ENCODE results near the gene SLC25A21. TPM values are rescaled to one million over a fixed set of nuclear protein-coding genes. Genes with fewer than 3 reads are reported as not detected.
A peak's percentile ranks its signal among the peaks of the same experiment; 100 is the strongest.

Gene SLC25A21
- total and polyA plus RNA-seq, 2 donors (not counting 1 experiment from before 2014, with no cell fraction given), result 0.50 to 0.62 TPM

GRCh38 chr14:36820111-36820709 is 352.2 kb downstream of the SLC25A21 start:
- TF ChIP-seq CTCF (conservative IDR thresholded peaks at IDR 0.05 in 1 of 2, IDR thresholded peaks at IDR 0.05 in 1 of 2; ENCODE audit: low read depth in 1 of 2, low read length in 2 of 2) (no peak), EZH2 (IDR thresholded peaks at IDR 0.05; ENCODE audit: low read length, missing control alignments) (no peak)
- H3K27ac ChIP-seq (ENCODE audit: insufficient read depth, low read length), result no peak overlapping the region
- H3K9ac ChIP-seq (ENCODE audit: insufficient read depth, low read length), result no peak overlapping the region
- H3K79me2 ChIP-seq (ENCODE audit: control insufficient read depth, insufficient read depth, low read length), result no peaks in the 10 kb centered on the region
- H3K9me3 ChIP-seq (ENCODE audit: control insufficient read depth, insufficient read depth, low read depth, low read length), result no peaks in the 10 kb centered on the region
- no peaks in the 10 kb centered on the region for H3K27me3 ChIP-seq (ENCODE audit: control insufficient read depth, insufficient read depth, low read length)
- DNase-seq (ENCODE audit: low read depth in 2 of 2), result no peak
- H2AFZ ChIP-seq (ENCODE audit: low read length), result no peak overlapping the region
- no peaks in the 10 kb centered on the region for H3K4me1 ChIP-seq (ENCODE audit: control insufficient read depth, extremely low read depth, insufficient read depth, low read length)
- H4K20me1 ChIP-seq (ENCODE audit: control insufficient read depth, extremely low read depth, insufficient read depth, low read length), result no peaks in the 10 kb centered on the region
- no peak overlapping the region for H3K4me2 ChIP-seq (ENCODE audit: extremely low read depth, insufficient read depth, low read length)
- H3K4me3 ChIP-seq (replicated peaks in 1 of 4; ENCODE audit: control extremely low read depth in 1 of 4, insufficient read depth in 1 of 4, low read depth in 3 of 4, low read length in 4 of 4), result no peak overlapping the region
- H3K36me3 ChIP-seq (ENCODE audit: control insufficient read depth, insufficient read depth, low read length), result no peaks in the 10 kb centered on the region

- Histone ChIP-seq H2AFZ (ENCODE audit: low read length) (no peak overlapping the region), H3K9me3 (ENCODE audit: control insufficient read depth, insufficient read depth, low read depth, low read length) (no peaks in the 10 kb centered on the region), H3K27me3 (ENCODE audit: control insufficient read depth, insufficient read depth, low read length) (no peaks in the 10 kb centered on the region), H3K27ac (ENCODE audit: insufficient read depth, low read length) (no peak overlapping the region), H3K4me2 (ENCODE audit: extremely low read depth, insufficient read depth, low read length) (no peak overlapping the region), H3K4me1 (ENCODE audit: control insufficient read depth, extremely low read depth, insufficient read depth, low read length) (no peaks in the 10 kb centered on the region), H4K20me1 (ENCODE audit: control insufficient read depth, extremely low read depth, insufficient read depth, low read length) (no peaks in the 10 kb centered on the region), H3K4me3 (replicated peaks in 1 of 4; ENCODE audit: control extremely low read depth in 1 of 4, insufficient read depth in 1 of 4, low read depth in 3 of 4, low read length in 4 of 4) (no peak overlapping the region), H3K9ac (ENCODE audit: insufficient read depth, low read length) (no peak overlapping the region), H3K79me2 (ENCODE audit: control insufficient read depth, insufficient read depth, low read length) (no peaks in the 10 kb centered on the region), H3K36me3 (ENCODE audit: control insufficient read depth, insufficient read depth, low read length) (no peaks in the 10 kb centered on the region)
- no peak for TF ChIP-seq EZH2 (IDR thresholded peaks at IDR 0.05; ENCODE audit: low read length, missing control alignments)
- TF ChIP-seq CTCF (conservative IDR thresholded peaks at IDR 0.05 in 1 of 2, IDR thresholded peaks at IDR 0.05 in 1 of 2; ENCODE audit: low read depth in 1 of 2, low read length in 2 of 2), result no peak
- DNase-seq (ENCODE audit: low read depth in 2 of 2), result peak in 1 of 2 donors; percentile 59
Observed at GRCh38 chr14:36818794-36819384, 353.5 kb downstream of the SLC25A21 start.

- H3K4me1 ChIP-seq (ENCODE audit: control insufficient read depth, extremely low read depth, insufficient read depth, low read length), result no peaks in the 10 kb centered on the region
- no peak overlapping the region for H3K9ac ChIP-seq (ENCODE audit: insufficient read depth, low read length)
- no peaks in the 10 kb centered on the region for H4K20me1 ChIP-seq (ENCODE audit: control insufficient read depth, extremely low read depth, insufficient read depth, low read length)
- no peak overlapping the region for H3K4me2 ChIP-seq (ENCODE audit: extremely low read depth, insufficient read depth, low read length)
- no peaks in the 10 kb centered on the region for H3K27me3 ChIP-seq (ENCODE audit: control insufficient read depth, insufficient read depth, low read length)
- no peak overlapping the region for H2AFZ ChIP-seq (ENCODE audit: low read length)
- no peak for TF ChIP-seq CTCF (conservative IDR thresholded peaks at IDR 0.05 in 1 of 2, IDR thresholded peaks at IDR 0.05 in 1 of 2; ENCODE audit: low read depth in 1 of 2, low read length in 2 of 2)
- H3K36me3 ChIP-seq (ENCODE audit: control insufficient read depth, insufficient read depth, low read length), result no peaks in the 10 kb centered on the region
- no peak overlapping the region for H3K4me3 ChIP-seq (replicated peaks in 1 of 4; ENCODE audit: control extremely low read depth in 1 of 4, insufficient read depth in 1 of 4, low read depth in 3 of 4, low read length in 4 of 4)
- DNase-seq (ENCODE audit: low read depth in 2 of 2), result no peak
- no peaks in the 10 kb centered on the region for H3K9me3 ChIP-seq (ENCODE audit: control insufficient read depth, insufficient read depth, low read depth, low read length)
- H3K79me2 ChIP-seq (ENCODE audit: control insufficient read depth, insufficient read depth, low read length), result no peaks in the 10 kb centered on the region
- no peak overlapping the region for H3K27ac ChIP-seq (ENCODE audit: insufficient read depth, low read length)
Observed at GRCh38 chr14:36818246-36818645, 354.2 kb downstream of the SLC25A21 start.
